NCI-H2171 treated with DMSO at 0.1 percent for 48 hours (cell line): ENCODE results near the gene ARHGEF16.

ENCODE experiments used
- DNase-seq: peaks from one replicate; lab custom pipeline; 2025; lab: John Stamatoyannopoulos, UW

Gene ARHGEF16

DNA sequence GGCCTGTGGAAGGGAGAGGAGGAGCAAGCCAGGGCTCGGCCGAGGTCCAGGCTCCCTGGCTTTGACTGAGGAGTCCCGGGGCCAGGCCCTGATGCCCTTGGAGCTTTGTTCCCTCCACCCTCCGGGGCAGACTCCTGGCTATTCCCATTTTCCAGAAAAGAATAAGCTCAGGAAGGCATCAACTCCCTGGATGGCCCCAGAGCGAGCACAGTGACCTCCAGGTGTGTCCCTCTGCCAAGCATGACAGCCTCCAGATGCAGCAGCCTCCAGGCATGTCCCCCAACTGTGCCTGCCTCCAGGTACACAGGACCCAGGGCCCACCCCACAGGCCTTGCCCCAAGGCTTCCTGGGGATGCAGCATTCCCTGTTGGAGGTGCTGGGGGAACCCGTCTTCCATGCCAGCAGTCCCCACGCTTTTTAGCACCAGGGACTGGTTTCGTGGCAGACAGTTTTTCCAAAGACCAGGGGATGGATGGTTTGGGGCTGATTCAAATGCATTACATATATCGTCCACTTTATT is 15.7 kb upstream of the ARHGEF16 start:
- DNase-seq = no peak

DNA sequence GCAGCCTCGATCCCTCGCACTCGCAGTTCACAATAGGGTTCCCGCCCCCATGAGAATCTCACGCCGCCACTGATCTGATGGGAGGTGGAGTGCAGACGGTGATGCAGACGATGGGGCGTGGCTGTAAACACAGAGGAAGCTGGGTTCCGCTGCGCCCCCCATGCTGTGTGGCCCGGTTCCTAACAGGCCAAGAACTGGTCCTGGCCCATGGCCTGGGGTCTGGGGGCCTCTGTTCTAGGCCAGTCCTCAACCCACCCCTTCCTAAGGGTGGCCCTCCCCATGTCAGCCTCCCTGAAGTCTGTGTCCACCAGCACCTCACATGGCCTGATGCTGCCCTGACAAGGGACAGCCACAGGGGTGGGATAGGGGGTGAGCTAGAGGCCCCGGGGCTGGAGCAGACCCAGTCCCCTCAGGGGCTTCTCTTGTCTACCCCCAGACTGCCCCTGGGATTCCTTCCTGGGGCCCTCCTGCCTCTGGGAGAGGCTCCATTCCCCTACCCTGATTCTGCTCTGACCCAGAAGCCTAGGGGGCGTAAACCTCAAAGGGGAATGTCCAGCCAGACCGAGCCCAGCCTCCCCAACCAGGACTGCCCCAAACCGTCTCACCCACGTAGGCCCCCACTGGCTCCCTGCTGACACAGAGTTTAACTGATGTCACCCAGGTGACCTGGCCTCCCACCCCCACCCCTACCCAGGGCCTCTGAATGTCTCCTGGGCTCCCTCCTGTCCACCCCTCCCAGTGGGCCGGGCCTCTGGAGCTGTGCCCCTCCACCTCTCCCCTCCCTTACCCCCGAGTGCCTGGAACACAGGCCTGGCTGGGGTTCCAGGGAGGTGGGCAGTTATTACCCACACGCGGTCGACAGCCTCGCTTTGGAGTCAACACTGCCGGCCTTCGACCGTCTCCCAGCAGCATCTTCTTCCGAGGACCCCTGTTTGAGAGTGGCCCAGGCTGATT is 14.8 kb upstream of the ARHGEF16 start:
- no peak for DNase-seq

DNA sequence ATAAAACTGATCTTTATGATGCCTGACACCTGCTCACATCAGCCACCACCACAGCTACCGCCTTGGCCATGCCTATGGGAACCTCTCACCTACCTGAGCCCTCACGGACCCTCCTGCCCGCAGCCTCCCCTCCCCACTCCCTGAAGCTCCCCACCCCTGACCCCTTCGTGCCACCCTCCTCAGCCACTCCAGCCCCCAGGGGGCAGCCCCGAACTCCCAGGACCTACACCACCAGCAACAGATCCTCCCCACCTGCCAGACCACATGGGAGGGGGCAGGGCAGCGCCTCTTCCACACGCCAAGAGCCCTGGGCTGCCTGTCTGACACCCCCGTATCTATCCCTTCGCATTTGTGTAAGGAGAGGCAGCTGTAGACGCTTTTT is 14.2 kb upstream of the ARHGEF16 start:
- DNase-seq = no peak

DNA sequence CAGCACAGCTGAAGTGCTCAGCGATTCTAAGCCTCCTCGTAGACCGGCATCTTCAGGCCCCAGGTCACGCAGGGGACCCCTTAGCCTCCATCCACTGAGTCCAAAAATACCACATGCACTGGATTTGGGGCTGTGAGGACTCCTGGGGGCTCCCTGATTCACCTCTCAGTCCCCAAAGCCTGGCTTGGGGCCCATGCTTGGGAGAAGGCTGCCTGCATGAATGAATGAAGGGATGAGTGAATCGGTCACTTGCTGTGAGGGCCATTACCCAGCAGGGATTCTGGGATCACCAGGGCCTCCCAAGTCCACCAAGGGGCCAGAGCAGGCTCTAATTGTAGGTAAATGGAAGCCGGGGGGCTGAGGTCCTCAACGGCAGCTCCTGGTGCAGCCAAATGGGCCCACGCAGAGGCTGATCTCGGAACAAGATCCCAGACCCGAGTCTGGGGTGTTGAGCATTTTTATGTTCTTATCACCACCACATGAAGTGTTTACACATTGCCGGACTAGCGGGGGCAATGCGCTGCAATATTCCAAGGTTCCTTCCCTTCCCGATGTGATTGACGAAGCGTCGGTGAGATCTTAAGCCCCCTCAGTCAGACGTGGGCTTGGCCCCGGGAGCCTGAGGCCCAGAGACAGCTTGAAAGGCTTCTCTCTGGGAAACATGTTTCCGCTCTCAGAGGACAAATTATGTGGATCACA is 13.6 kb upstream of the ARHGEF16 start:
- no peak for DNase-seq

DNA sequence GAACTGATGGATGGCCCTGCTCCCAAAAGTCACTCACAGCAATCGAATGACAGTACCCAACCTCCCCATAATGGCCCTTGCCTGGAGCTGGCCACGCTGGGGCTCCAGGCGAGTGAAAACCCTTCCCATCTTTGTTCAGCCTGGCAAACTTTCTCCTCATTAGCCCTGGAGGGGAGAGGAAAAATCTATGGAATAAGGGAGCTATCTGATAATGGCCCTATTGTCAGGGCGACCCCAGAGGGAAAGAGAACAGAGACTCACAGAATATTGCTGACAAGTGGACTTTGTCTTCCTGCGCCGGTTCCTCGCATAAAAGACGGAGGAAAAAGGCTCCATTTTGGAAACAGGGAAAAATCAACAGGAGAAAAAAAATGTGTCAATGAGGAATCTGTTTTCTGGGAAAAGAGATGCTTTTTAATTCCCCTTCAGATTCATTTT is 13.0 kb upstream of the ARHGEF16 start:
- DNase-seq = no peak

DNA sequence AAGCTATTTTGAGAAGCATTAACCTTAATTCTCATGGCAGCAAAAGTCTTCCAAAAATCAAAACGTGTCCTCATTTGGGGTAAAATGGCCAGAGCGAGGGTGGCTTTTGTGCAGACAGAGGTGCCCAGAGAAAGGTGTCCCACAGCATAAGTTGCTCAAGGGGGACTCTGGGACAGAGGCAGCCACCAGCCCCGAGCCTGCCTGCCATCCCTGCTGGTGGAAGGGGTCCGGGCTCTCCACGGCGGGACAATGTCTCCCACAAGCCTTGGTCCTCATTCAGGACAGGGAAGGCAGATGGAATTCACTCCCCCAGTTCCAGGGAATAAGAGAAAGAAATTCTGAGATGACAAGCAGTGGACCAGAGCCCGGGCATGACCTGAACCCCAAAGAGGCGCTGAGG is 12.6 kb upstream of the ARHGEF16 start:
- DNase-seq = no peak

DNA sequence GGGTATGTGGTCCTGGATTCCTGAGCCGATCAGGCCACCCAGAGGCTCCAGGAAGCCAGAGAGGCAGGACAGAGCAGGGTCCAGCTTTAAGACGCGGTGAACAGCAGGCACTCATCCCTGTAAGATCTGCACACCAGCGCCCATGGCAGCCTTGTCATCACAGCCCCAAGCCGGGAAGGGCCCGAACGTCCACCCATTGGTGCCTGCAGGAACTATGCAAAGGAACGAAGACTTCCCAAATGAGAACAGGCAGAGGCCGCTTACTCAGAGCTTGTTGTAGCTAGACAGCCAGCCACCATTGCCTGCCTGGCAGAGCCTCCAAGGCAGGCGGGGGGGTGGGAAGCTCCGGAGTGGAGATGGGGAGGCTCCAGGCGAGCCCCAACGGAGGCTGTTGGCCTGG is 12.1 kb upstream of the ARHGEF16 start:
- DNase-seq = no peak

DNA sequence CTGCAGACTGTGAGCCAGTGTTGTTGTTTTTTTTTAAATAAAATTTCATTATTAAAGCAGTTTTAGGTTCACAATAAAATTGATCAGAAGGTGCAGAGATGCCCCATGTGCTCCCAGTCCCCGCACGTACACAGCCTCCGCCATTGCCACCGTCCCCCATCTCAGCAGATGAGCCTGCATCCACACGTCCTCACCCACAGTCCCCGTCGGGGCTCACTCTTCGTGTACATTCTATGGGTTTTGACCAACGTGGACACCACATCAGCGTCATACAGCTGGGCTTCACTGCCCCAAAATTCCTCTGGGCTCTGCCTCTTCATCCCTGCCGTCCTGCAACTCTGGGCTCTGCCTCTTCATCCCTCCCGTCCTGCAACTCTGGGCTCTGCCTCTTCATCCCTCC is 11.6 kb upstream of the ARHGEF16 start:
- DNase-seq = no peak

DNA sequence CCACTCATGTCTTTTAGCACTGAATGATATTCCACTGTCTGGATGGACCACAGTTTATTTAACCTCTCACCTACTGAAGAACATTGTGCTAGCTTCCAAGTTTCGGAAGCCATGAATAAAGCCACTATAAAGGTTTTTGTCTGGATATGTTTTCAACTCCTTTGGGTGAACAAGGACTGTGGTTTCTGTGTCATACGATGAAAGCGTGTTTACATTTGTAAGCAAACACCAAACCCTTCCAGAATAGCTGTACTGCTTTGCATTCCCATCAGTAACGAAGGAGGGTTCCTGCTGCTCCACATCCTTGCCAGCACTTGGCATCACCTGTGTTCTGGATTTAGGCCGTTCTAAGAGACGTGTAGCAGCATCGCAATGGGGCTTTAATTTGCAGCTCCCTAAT is 10.7 kb upstream of the ARHGEF16 start:
- DNase-seq = no peak

DNA sequence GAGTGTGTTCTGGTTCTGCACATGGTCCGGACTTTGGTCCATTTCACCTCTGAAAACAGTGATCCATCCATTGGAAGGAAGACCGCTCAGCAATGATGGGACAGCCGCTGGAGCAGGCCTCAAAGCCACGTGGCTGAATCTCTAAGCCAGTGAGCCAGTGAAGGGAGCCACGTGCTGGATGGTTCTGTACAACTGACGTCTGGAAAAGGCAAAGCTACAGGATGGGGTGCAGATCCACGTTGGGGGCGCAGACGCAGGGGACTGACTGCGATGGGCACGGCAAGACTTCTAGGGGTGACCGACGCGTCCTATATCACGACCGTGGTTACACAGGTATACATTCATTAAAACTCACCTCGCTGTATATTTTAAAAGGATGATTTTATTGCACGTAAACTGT is 10.2 kb upstream of the ARHGEF16 start:
- DNase-seq = no peak

DNA sequence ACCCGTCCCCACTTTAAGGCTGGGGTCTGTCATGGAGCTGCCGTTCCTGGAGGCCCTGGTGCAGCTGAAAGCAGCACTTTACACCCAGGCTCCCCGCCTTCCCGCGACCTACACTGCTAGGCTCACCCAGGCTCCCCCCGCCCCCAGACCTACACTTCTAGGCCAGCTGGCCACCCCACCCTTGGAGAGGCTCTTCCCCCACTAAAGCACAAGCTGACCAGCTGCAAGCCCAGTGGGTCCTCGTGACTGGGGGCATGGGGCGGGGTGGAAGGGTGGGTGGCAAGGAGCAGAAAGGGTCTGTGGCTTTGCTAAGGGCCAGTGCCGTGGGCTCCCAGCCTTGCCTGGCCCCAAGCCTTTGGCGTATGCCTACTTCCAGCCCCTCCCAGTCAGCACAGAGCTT is 9.7 kb upstream of the ARHGEF16 start:
- DNase-seq = no peak

DNA sequence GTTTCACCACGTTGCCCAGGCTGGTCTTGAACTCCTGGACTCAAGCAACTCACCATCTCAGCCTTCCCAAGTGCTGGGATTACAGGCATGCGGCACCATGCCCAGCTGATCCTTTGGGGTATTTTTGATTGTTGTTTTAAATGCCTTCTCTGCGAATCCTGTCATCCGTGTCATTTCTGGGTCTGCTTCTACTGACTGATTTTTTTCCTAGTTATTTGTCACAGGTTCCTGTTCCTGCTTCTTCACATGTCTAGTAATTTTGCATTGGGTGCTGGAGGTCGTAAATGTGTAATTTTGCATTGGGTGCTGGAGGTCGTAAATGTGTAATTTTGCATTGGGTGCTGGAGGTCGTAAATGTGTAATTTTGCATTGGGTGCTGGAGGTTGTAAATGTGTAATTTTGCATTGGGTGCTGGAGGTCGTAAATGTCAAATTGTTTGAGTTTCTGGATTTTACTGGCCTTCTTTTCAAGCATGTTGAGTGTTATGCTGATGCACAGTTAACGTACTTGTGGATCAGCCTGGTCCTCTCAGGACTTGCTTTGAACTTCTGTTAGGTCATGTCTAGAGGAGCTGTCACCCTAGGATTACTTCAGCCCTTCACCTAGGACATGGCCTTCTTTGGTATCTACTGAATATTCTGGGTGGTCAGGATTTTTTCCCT is 4.1 kb upstream of the ARHGEF16 start:
- DNase-seq = no peak

DNA sequence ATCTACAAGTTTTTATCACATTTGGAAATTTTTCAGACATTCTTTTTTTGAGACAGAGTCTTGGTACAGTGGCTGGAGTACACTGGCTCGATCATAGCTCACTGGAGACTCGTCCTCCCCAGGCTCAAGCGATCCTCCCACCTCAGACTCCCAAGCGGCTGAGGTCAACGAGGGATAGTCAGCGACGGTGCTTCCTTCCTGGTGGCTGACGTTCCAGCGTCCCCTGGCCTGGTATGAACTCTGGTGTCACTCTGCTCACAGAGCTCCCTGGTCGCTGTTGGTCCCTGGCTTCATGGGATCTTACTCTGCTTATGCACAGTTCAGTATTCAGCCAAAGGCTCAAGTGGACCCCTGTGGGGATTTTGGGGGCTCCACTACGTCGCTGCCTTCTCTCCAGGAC is 3.5 kb upstream of the ARHGEF16 start:
- DNase-seq = no peak

DNA sequence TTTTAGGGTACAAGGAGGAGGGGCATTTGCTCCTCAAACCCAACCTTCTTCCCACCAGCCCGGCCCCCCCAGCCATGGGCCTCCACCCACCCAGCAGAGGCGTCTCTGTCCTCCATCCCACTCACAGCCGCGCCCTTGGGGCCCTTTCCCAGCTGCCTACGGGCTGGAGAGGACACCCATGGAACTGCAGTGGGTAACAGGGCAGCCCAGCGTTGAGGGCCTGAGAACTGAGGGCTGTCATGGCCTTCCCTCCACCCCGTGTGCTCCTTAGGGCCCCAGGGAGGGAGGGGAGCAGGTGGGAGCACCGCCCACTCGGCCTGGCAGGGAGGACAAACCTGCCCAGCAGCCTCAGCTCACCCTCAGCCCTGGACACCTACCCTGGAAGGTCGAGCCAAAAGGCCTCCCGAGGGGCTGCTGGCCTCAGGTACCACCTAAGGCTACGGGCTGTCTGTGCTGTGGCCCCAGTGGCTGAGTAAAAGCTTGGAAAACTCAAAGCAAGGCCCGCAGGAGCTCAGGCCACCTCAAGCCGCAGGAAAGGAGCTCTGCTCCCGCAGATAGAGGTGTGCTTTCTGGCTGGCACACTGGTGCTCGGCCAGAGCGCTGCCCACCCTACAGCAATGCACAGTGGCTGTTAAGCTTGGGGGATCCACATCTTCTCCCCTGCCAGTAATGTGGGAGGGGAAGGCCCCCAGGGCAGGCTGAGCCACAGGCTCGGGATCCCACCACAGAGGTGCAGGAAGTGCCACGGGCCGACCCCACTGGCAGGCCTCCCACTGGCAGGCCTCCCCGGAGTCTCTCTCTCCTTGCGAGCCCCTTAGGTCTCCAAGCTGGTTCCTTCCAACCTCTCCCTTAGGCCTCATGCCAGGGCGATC is 2.2 kb upstream of the ARHGEF16 start:
- DNase-seq = no peak

DNA sequence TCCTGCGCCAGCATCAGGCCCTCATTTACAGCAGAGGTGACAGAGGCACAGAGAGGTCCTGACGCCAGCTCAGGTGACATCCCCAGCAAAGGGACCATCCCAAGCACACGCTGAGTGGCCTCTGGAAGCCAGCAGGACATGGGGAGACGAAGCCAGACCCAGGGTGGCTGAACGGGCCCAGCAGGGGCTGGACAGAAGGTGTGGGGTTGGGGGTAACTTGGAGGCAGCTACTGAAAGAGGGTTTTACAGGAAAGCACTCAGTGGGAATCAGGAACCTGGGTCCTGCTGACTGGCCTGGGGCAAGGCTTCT is 1.6 kb upstream of the ARHGEF16 start:
- no peak for DNase-seq

DNA sequence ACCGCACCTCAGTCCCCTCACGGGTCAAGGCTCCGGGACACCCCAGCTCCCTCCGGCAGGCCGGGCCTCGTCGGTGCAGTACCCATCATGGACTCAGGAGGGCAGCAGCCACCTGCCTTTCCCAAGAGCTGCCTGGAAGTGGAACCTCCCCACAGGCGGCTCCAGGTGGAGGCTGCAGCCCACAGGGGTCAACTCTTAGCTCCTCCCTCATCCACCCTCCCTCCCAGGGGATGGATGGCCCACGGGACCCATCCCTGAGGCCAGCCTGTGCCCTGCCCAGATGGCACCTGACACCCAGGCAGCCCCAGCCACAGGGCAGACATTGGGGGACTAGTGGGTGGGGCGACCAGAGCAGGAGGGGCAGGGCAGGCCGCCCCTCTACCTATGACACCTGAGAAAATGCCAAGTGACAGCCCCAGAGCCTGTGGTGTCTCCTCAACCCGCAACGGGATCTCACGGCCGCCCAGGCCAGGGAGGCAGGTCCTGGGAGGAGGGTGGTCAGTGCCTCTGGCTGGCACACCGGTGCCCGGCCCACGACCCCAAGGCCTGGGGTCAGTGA is 1.2 kb upstream of the ARHGEF16 start:
- peak; percentile 66 for DNase-seq

DNA sequence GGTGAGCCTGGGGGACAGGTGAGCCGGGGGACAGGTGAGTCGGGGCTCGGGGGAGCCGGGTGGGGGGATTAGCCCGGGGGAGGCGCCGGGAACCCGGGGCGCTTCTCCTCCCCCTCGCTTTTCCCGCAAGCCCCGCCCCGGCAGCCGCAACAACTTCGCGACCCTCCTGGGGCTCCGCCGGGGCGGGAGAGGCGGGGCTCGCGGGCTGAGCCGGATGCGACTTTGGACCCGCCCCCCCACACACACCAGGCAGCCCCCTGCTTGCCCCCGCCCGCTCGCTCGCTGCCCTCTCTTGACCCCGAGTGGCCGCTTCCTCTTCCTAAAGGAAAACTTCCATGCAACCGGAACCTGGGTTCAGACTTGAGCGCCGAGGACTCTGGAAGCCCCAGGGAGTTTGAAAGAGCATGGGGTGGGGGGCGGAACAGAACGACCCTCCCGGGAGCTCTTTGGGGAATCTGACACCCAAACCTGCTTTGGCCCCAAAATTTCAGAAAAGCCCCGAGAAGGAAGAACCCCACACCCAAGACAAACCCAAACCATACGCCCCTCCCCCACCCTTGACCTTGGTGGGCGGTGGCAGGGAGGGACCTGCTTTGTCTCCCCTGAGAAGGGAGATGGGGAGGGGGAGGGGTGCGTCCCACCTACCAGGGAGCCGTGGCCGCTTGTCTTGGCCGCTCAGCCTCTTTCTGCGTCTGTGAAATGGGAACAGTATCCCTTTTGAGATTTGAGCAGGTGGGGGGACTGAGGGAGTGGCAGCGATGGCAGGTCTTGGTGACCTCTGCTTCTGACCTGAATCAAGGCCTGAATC is 550 bp downstream of the ARHGEF16 start:
- peak; percentile 33 for DNase-seq

DNA sequence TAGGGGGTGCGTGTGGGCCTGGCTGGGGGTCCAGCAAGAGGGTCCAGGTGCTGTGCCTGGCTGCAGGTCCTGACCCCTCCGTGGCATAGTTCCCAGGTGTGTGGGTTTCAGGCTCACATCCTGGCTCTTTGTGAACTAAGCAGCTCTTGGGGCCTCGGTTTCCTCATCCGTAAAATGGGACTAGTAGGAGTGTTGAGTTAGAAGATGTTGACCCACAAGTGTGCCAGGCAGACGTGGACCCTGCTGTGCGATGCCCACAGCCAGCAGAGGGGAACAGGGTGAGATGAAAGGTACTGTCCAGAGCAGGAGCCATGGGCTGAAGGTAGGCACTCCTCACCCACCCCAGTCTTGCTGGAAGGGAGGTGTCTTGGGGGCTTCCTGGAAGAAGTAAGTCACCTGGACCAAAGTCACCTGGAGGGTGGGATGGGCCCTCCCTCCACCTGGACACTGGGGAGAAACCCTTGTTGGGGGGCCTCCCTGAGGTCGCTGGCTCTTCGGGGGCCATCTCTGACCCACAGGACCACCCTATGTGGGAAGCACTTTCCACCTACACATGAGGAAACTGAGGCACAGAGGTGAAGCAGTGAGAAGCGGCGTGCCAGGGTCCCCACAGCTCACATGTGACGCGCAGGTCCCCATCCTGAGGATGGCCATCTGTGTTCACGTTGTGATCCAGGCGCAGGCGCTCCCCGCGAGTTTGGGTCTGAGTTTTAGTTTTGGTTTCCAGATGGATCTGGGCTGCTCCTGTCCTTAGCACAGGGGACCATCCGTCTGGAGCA is 1.4 kb downstream of the ARHGEF16 start:
- no peak for DNase-seq

DNA sequence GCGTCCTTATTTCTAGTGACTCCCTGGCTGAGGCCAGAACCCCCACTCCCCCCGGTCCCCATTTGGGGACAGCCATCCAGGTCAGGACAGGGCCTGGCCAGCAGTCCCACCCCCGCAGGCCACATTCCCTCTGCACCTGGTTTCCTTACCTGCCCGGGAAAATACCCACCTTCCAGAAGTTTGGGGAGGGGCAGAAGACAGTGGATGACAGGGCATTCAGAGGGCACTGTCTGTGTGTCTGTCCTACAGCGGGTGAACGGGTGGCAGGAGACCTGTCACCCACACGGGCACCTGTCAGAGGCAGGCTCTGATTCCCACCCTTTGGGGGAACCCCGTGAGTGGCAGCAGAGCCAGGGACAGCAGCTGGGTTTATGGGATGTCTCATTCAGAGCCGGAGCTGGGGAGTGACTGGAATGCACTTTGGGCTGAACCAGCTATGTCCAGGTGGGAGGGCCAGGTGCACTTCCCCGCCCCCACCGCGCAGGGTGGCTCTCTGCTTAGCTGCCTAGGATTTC is 2.0 kb downstream of the ARHGEF16 start:
- no peak for DNase-seq
